Measurements from ENCODE around the gene MTMR3. TPM values are rescaled to one million over a fixed set of nuclear protein-coding genes. Genes with fewer than 3 reads are reported as not detected.
A peak's percentile ranks its signal among the peaks of the same experiment; 100 is the strongest.

The MTMR3 gene
- total RNA-seq, 1 experiment from 2014 or later: 13.0 TPM

- no peak for DNase-seq (ENCODE audit: low read depth)
Observed at GRCh38 chr22:30002861-30003486, 120.0 kb downstream of the MTMR3 start.

GRCh38 chr22:30004101-30004500 lies 121.1 kb downstream of the MTMR3 start:
- DNase-seq (ENCODE audit: low read depth): no peak

- DNase-seq (ENCODE audit: low read depth): no peak
Observed at GRCh38 chr22:30004694-30005093, 121.7 kb downstream of the MTMR3 start.

- peak; percentile 53 for DNase-seq (ENCODE audit: low read depth)
Observed at GRCh38 chr22:30005213-30005857, 122.4 kb downstream of the MTMR3 start.

- no peak for DNase-seq (ENCODE audit: low read depth)
Observed at GRCh38 chr22:30007361-30007760, 124.4 kb downstream of the MTMR3 start.

- no peak for DNase-seq (ENCODE audit: low read depth)
Observed at GRCh38 chr22:30008401-30008800, 125.4 kb downstream of the MTMR3 start.

- no peak for DNase-seq (ENCODE audit: low read depth)
Observed at GRCh38 chr22:30009478-30009877, 126.5 kb downstream of the MTMR3 start.

- DNase-seq (ENCODE audit: low read depth): no peak
Observed at GRCh38 chr22:30010789-30011405, 127.9 kb downstream of the MTMR3 start.

- DNase-seq (ENCODE audit: low read depth): no peak
Observed at GRCh38 chr22:30013201-30013600, 130.2 kb downstream of the MTMR3 start.

- no peak for DNase-seq (ENCODE audit: low read depth)
Observed at GRCh38 chr22:30014244-30014643, 131.3 kb downstream of the MTMR3 start.

- peak; percentile 24 for DNase-seq (ENCODE audit: low read depth)
Observed at GRCh38 chr22:30015229-30015797, 132.3 kb downstream of the MTMR3 start.

GRCh38 chr22:30015846-30016245 lies 132.9 kb downstream of the MTMR3 start:
- no peak for DNase-seq (ENCODE audit: low read depth)

- no peak for DNase-seq (ENCODE audit: low read depth)
Observed at GRCh38 chr22:30016596-30016995, 133.6 kb downstream of the MTMR3 start.

GRCh38 chr22:30017375-30018223 lies 134.6 kb downstream of the MTMR3 start:
- DNase-seq (ENCODE audit: low read depth): no peak

- no peak for DNase-seq (ENCODE audit: low read depth)
Observed at GRCh38 chr22:30020511-30020910, 137.5 kb downstream of the MTMR3 start.

- no peak for DNase-seq (ENCODE audit: low read depth)
Observed at GRCh38 chr22:30021338-30021737, 138.4 kb downstream of the MTMR3 start.

GRCh38 chr22:30021881-30022619 lies 139.1 kb downstream of the MTMR3 start:
- DNase-seq (ENCODE audit: low read depth): no peak

- DNase-seq (ENCODE audit: low read depth): no peak
Observed at GRCh38 chr22:30023099-30023660, 140.2 kb downstream of the MTMR3 start.

- no peak for DNase-seq (ENCODE audit: low read depth)
Observed at GRCh38 chr22:30024231-30024630, 141.3 kb downstream of the MTMR3 start.

- no peak for DNase-seq (ENCODE audit: low read depth)
Observed at GRCh38 chr22:30025221-30025620, 142.2 kb downstream of the MTMR3 start.

GRCh38 chr22:30026756-30027155 lies 143.8 kb downstream of the MTMR3 start:
- DNase-seq (ENCODE audit: low read depth): no peak
